Breast epithelium (tissue), 4 donors: ENCODE results near the gene HBG2. TPM values are rescaled to one million over a fixed set of nuclear protein-coding genes. Genes with fewer than 3 reads are reported as not detected.

ENCODE experiments used
- DNase-seq, 2 donors: peaks; one replicate each; pipeline ENCODE4 v3.0.0-alpha.2; 2019; ENCODE audit warnings: low spot score in 2 of 2
- H3K27ac ChIP-seq, 2 donors: fragments of 200-600 bp; sonication (generic) in 1 of 2; one replicate each; pipeline ENCODE4 v1.5.1; 2016 to 2019; ENCODE audit warnings: mild to moderate bottlenecking in 1 of 2
- H3K27me3 ChIP-seq, 2 donors: fragments of 200-600 bp; sonication (generic) in 1 of 2; one replicate each; pipeline versions ENCODE4 v1.5.1 to v1.6.0; 2017 to 2019; ENCODE audit warnings: control low read depth in 1 of 2, mild to moderate bottlenecking in 1 of 2
- H3K36me3 ChIP-seq: fragments of 200-600 bp; one replicate; pipeline ENCODE4 v1.5.1; 2019
- H3K4me1 ChIP-seq, 2 donors: fragments of 200-600 bp; sonication (generic); one replicate each; pipeline ENCODE4 v1.5.1; 2016 to 2019; ENCODE audit warnings: control low read depth in 1 of 2
- H3K4me3 ChIP-seq, 3 donors: fragments of 200-600 bp; sonication (generic); 1 replicate in 2 of 3; 2 replicates in 1 of 3; pipeline ENCODE4 v1.5.1; 2016 to 2019; ENCODE audit warnings: mild to moderate bottlenecking in 3 of 3, moderate library complexity in 2 of 3
- H3K9me3 ChIP-seq, 2 donors: fragments of 200-600 bp; sonication (generic) in 1 of 2; one replicate each; pipeline ENCODE4 v1.5.1; 2016 to 2019; ENCODE audit warnings: control low read depth in 1 of 2
- CTCF ChIP-seq, 3 donors: fragments of 450-650 bp; IDR thresholded peaks; one replicate each; pipeline ENCODE4 v1.5.1; 2016 to 2017; ENCODE audit warnings: antibody characterized with exemption in 3 of 3, mild to moderate bottlenecking in 3 of 3, moderate library complexity in 3 of 3
- POLR2A ChIP-seq: fragments of 450-650 bp; IDR thresholded peaks from one replicate; pipeline ENCODE4 v1.6.1; 2016; ENCODE audit warnings: antibody characterized with exemption, mild to moderate bottlenecking, moderate library complexity
- POLR2AphosphoS5 ChIP-seq, 3 donors: sonication (generic); formaldehyde crosslinking; IDR thresholded peaks; one replicate each; pipeline ENCODE4 v1.6.1; 2017; ENCODE audit warnings: antibody characterized with exemption in 3 of 3
- intact Hi-C: fragments of 100-400 bp; cut with DNase I; formaldehyde crosslinking; loops from one replicate; pipeline ENCODE4 v1.15.1; 2023; ENCODE audit warnings: low total_unique reads
- total RNA-seq, 3 donors: library from RNA; depleted of rRNA; stranded (reverse); fragments of >200 nt; gene quantifications; one replicate each; pipeline ENCODE4 v1.1.0, GENCODE V29; 2016

The HBG2 gene
- total RNA-seq, 3 donors from 2014 or later: not detected

- intact Hi-C loops: no loop called here
- TF ChIP-seq POLR2AphosphoS5 (IDR thresholded peaks at IDR 0.05): no peak
- TF ChIP-seq CTCF (IDR thresholded peaks at IDR 0.05): no peak
- no peak for TF ChIP-seq POLR2A
- no peaks in the 10 kb centered on the region for H3K9me3 ChIP-seq
These were observed 15.5 kb downstream of the HBG2 start for GRCh38 chr11:5239046-5239445.

GRCh38 chr11:5238486-5238885 is 16.1 kb downstream of the HBG2 start:
- Histone ChIP-seq H3K36me3 (no peaks in the 10 kb centered on the region), H3K27me3 (no peaks in the 10 kb centered on the region), H3K4me3 (no peak overlapping the region), H3K27ac (no peak overlapping the region), H3K4me1 (no peaks in the 10 kb centered on the region), H3K9me3 (no peaks in the 10 kb centered on the region)
- no peak for DNase-seq
- TF ChIP-seq CTCF (IDR thresholded peaks at IDR 0.05): no peak
- no peak for TF ChIP-seq POLR2AphosphoS5 (IDR thresholded peaks at IDR 0.05)
- TF ChIP-seq POLR2A: no peak
- intact Hi-C loops: no loop called here

More at GRCh38 chr11:5239046-5239445, 15.5 kb downstream of the HBG2 start:
- Histone ChIP-seq H3K36me3 (no peaks in the 10 kb centered on the region), H3K27ac (no peak overlapping the region), H3K4me3 (no peak overlapping the region), H3K27me3 (no peaks in the 10 kb centered on the region), H3K4me1 (no peaks in the 10 kb centered on the region)
- DNase-seq: no peak

GRCh38 chr11:5237420-5237819 is 17.2 kb downstream of the HBG2 start:
- H3K4me1 ChIP-seq: no peaks in the 10 kb centered on the region
- H3K27ac ChIP-seq: no peak overlapping the region
- no peaks in the 10 kb centered on the region for H3K27me3 ChIP-seq
- H3K4me3 ChIP-seq: no peak overlapping the region
- no peaks in the 10 kb centered on the region for H3K36me3 ChIP-seq
- no peaks in the 10 kb centered on the region for H3K9me3 ChIP-seq
- no peak for TF ChIP-seq POLR2AphosphoS5 (IDR thresholded peaks at IDR 0.05)
- no peak for TF ChIP-seq CTCF (IDR thresholded peaks at IDR 0.05)
- TF ChIP-seq POLR2A: no peak
- no peak for DNase-seq
- intact Hi-C loops: no loop called here

GRCh38 chr11:5235364-5236095 is 19.1 kb downstream of the HBG2 start:
- Histone ChIP-seq H3K27me3 (no peaks in the 10 kb centered on the region), H3K36me3 (no peaks in the 10 kb centered on the region), H3K4me3 (no peak overlapping the region), H3K4me1 (no peaks in the 10 kb centered on the region), H3K27ac (no peak overlapping the region), H3K9me3 (no peaks in the 10 kb centered on the region)
- TF ChIP-seq POLR2AphosphoS5 (IDR thresholded peaks at IDR 0.05) (no peak), POLR2A (no peak), CTCF (IDR thresholded peaks at IDR 0.05) (no peak)
- intact Hi-C loops: no loop called here
- no peak for DNase-seq

GRCh38 chr11:5234381-5234834 is 20.2 kb downstream of the HBG2 start, which contains the start of gene HBD:
HBD (minus strand) TSS chr11:5234483; CDS start chr11:5234433, 50 bp downstream.
- no peak for TF ChIP-seq CTCF (IDR thresholded peaks at IDR 0.05)
- TF ChIP-seq POLR2AphosphoS5 (IDR thresholded peaks at IDR 0.05): no peak
- TF ChIP-seq POLR2A: no peak
- Histone ChIP-seq H3K36me3 (no peaks in the 10 kb centered on the region), H3K27ac (no peak within 1 kb of the TSS), H3K4me1 (no peaks in the 10 kb centered on the region), H3K4me3 (no peak within 1 kb of the TSS), H3K27me3 (no peaks in the 10 kb centered on the region), H3K9me3 (no peaks in the 10 kb centered on the region)
- intact Hi-C loops: no loop called here
- no peak for DNase-seq
